Keratinocyte (primary cell): Measurements from ENCODE around the gene USP12.

ENCODE experiments used
- CTCF ChIP-seq, 3 experiments: IDR thresholded peaks in 1 of 3; conservative IDR thresholded peaks in 1 of 3; optimal IDR thresholded peaks in 1 of 3; 2 replicates in 2 of 3; 3 replicates in 1 of 3; pipeline versions ENCODE3 to v1.5.1; 2011; ENCODE audit warnings: low read length in 3 of 3, mild to moderate bottlenecking in 3 of 3, moderate library complexity in 2 of 3, control low read depth in 1 of 3, inconsistent platforms in 1 of 3; ENCODE audit not compliant: insufficient read depth in 2 of 3; ENCODE audit errors: extremely low read depth in 1 of 3
- EZH2 ChIP-seq: IDR thresholded peaks from one replicate; pipeline ENCODE4 v1.6.1; 2012; ENCODE audit warnings: inconsistent platforms, mild to moderate bottlenecking, low read length, moderate library complexity

GRCh38 chr13:27016875-27017274, 154.7 kb downstream of the USP12 start:
- no peak for TF ChIP-seq CTCF (optimal IDR thresholded peaks at IDR 0.05 in 1 of 3, IDR thresholded peaks at IDR 0.05 in 1 of 3, conservative IDR thresholded peaks at IDR 0.05 in 1 of 3; ENCODE audit: extremely low read depth in 1 of 3, insufficient read depth in 2 of 3, low read length in 3 of 3)
- no peak for TF ChIP-seq EZH2
